ENCODE results near the gene E2F2.

DNA sequence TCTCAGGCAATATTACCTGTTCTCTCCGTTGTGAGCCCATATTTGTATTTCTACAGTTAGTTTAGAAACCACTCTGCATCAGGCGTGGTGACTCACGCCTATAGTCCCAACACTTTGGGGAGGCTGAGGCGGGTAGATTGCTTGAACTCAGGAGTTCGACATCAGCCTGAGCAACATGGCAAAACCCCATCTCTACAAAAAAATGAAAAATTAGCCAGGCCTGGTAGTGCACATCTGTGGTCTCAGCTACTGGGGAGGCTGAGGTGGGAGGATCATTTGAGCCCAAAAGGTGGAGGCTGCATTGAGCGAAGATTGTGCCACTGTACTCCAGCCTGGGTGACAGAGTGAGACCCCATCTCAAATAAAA lies 47.9 kb upstream of the E2F2 start:
- TF ChIP-seq ZFX (IDR thresholded peaks at IDR 0.05) = no peak
- TF ChIP-seq, protein P1, sequence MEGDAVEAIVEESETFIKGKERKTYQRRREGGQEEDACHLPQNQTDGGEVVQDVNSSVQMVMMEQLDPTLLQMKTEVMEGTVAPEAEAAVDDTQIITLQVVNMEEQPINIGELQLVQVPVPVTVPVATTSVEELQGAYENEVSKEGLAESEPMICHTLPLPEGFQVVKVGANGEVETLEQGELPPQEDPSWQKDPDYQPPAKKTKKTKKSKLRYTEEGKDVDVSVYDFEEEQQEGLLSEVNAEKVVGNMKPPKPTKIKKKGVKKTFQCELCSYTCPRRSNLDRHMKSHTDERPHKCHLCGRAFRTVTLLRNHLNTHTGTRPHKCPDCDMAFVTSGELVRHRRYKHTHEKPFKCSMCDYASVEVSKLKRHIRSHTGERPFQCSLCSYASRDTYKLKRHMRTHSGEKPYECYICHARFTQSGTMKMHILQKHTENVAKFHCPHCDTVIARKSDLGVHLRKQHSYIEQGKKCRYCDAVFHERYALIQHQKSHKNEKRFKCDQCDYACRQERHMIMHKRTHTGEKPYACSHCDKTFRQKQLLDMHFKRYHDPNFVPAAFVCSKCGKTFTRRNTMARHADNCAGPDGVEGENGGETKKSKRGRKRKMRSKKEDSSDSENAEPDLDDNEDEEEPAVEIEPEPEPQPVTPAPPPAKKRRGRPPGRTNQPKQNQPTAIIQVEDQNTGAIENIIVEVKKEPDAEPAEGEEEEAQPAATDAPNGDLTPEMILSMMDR (IDR thresholded peaks at IDR 0.05 in 2 of 3, conservative IDR thresholded peaks at IDR 0.05 in 1 of 3; ENCODE audit: borderline replicate concordance in 1 of 3, insufficient read depth in 1 of 3, low read depth in 2 of 3, low read length in 2 of 3) = no peak
- TF ChIP-seq EZH2phosphoT487 (IDR thresholded peaks at IDR 0.05; ENCODE audit: borderline replicate concordance) = no peak
- no peak for TF ChIP-seq ZNF274 (IDR thresholded peaks at IDR 0.05; ENCODE audit: low read depth, low read length)
- TF ChIP-seq CBX3 (IDR thresholded peaks at IDR 0.05; ENCODE audit: low read depth) = no peak

Data from HCT116 (cell line).